BJ (cell line): ENCODE results near the gene KLF11. TPM values are rescaled to one million over a fixed set of nuclear protein-coding genes. Genes with fewer than 3 reads are reported as not detected.

Experiments
- CTCF ChIA-PET: fragments of 350-600 bp; formaldehyde crosslinking; extraction: SDS; loops from one replicate; lab custom pipeline; 2021; ENCODE audit warnings: antibody characterized with exemption, inconsistent platforms; lab: Yijun Ruan, JAX
- POLR2A ChIA-PET: fragments of 300-600 bp; sonication (Branson Sonifier 250); formaldehyde crosslinking; extraction: SDS; loops from one replicate; lab custom pipeline; 2021; ENCODE audit warnings: antibody characterized with exemption; lab: Charles Lee
- DNase-seq: peaks from one replicate; pipeline ENCODE4 v3.0.0-alpha.2; 2011; ENCODE audit warnings: low read depth
- H3K27me3 ChIP-seq: 2 replicates; pipeline ENCODE4 v1.6.0; 2011; ENCODE audit warnings: low read length; ENCODE audit not compliant: control insufficient read depth, insufficient read depth
- H3K36me3 ChIP-seq: 2 replicates; pipeline ENCODE4 v1.5.1; 2011; ENCODE audit warnings: low read length; ENCODE audit not compliant: control insufficient read depth, insufficient read depth
- H3K4me3 ChIP-seq: 2 replicates; pipeline ENCODE4 v1.5.1; 2011; ENCODE audit warnings: low read depth, mild to moderate bottlenecking, control low read depth, low read length
- CTCF ChIP-seq: IDR thresholded peaks from 2 replicates; pipeline ENCODE4 v1.5.1; 2011; ENCODE audit warnings: low read depth, mild to moderate bottlenecking, control low read depth, inconsistent platforms, low read length, moderate library complexity; ENCODE audit not compliant: insufficient read depth
- polyA plus RNA-seq: library from polyadenylated mRNA; depleted of rRNA; stranded (reverse); fragments of >200 nt; gene quantifications from 2 replicates; pipeline ENCODE4 v1.2.3, GENCODE V29; 2011

Gene KLF11
- polyA plus RNA-seq, 1 experiment, result 21.7 TPM

GRCh38 chr2:10022966-10023662 is 20.2 kb upstream of the KLF11 start:
- DNase-seq, result no peak
- 0 out of 2 replicates have a peak, but pooled peaks have one; percentile 3 for TF ChIP-seq CTCF
- H3K36me3 ChIP-seq, result no peaks in the 10 kb centered on the region
- POLR2A ChIA-PET, result no interaction called here
- CTCF ChIA-PET, result interaction anchor here (0.8 kb wide), 1 partner anchor 13 kb away, joined by 3 read pairs; no protein-coding TSS in a partner anchor
- H3K27me3 ChIP-seq, result peaks cover 3% of the 10 kb centered on the region; the same call in 1 of the 2 replicates
- no peak overlapping the region for H3K4me3 ChIP-seq

GRCh38 chr2:10026940-10027569 is 16.3 kb upstream of the KLF11 start:
- POLR2A ChIA-PET, result no interaction called here

GRCh38 chr2:10027660-10028330 is 15.6 kb upstream of the KLF11 start:
- no peak for TF ChIP-seq CTCF
- ChIA-PET POLR2A (no interaction called here), CTCF (interaction anchor here (1.0 to 1.8 kb wide), 2 partner anchors 15 to 215 kb away, joined by 3 to 4 read pairs; no protein-coding TSS in a partner anchor)
- no peak for DNase-seq
- no peaks in the 10 kb centered on the region for H3K27me3 ChIP-seq
- H3K4me3 ChIP-seq, result no peak overlapping the region
- no peaks in the 10 kb centered on the region for H3K36me3 ChIP-seq

More at GRCh38 chr2:10026940-10027569, 16.3 kb upstream of the KLF11 start:
- no peak for DNase-seq
- no peak for TF ChIP-seq CTCF
- no peaks in the 10 kb centered on the region for H3K27me3 ChIP-seq
- no peaks in the 10 kb centered on the region for H3K36me3 ChIP-seq
- CTCF ChIA-PET, result interaction anchor here (1.0 to 1.8 kb wide), 2 partner anchors 16 to 215 kb away, joined by 3 to 4 read pairs; no protein-coding TSS in a partner anchor
- H3K4me3 ChIP-seq, result no peak overlapping the region

GRCh38 chr2:10028407-10028987 is 14.9 kb upstream of the KLF11 start:
- no peak for DNase-seq
- TF ChIP-seq CTCF, result no peak
- no peak overlapping the region for H3K4me3 ChIP-seq
- no peaks in the 10 kb centered on the region for H3K36me3 ChIP-seq
- H3K27me3 ChIP-seq, result no peaks in the 10 kb centered on the region
- CTCF ChIA-PET, result interaction anchor here (1.0 to 1.5 kb wide), 2 partner anchors 19 to 216 kb away, joined by 3 to 4 read pairs; no protein-coding TSS in a partner anchor
- POLR2A ChIA-PET, result no interaction called here
